A673 (cell line): Measurements from ENCODE around the gene BICD2. TPM values are rescaled to one million over a fixed set of nuclear protein-coding genes. Genes with fewer than 3 reads are reported as not detected.
"Not testable (repeated sequence)": the region's sequence is repeated elsewhere in the genome, so short reads cannot be mapped to it uniquely, and the experiment has no call there.

Experiments
- BruUV-seq: library from RNA; stranded (reverse); fragments of 400-500 nt; replicated peaks from 2 replicates; lab custom pipeline; 2021; lab: Mats Ljungman, UMichigan
- CTCF ChIA-PET: fragments of 300-600 bp; sonication (Branson Sonifier 250); formaldehyde crosslinking; loops from one replicate; lab custom pipeline; 2022; ENCODE audit warnings: antibody characterized with exemption; lab: Charles Lee
- POLR2A ChIA-PET: fragments of 300-600 bp; sonication (Branson Sonifier 250); formaldehyde crosslinking; loops from one replicate; lab custom pipeline; 2022; ENCODE audit warnings: antibody characterized with exemption; ENCODE audit not compliant: low non-redundant PET; lab: Charles Lee
- DNase-seq: peaks from one replicate; pipeline ENCODE4 v3.0.0-alpha.2; 2015; ENCODE audit warnings: low spot score
- H3K27ac ChIP-seq: fragments of 200-600 bp; sonication (generic); 2 replicates; pipeline ENCODE4 v1.5.1; 2016; ENCODE audit warnings: mixed run types, low read depth, mild to moderate bottlenecking, mixed read lengths, antibody characterized with exemption, low read length; ENCODE audit not compliant: poor library complexity, severe bottlenecking
- H3K27me3 ChIP-seq: fragments of 200-600 bp; sonication (generic); replicated peaks from 2 replicates; pipeline ENCODE4 v1.6.1; 2017; ENCODE audit warnings: mixed run types, low read depth, mild to moderate bottlenecking, mixed read lengths, antibody characterized with exemption, low read length; ENCODE audit not compliant: insufficient read depth, poor library complexity
- H3K36me3 ChIP-seq: fragments of 200-600 bp; sonication (generic); 2 replicates; pipeline ENCODE4 v1.6.1; 2016; ENCODE audit warnings: mixed run types, mild to moderate bottlenecking, mixed read lengths, antibody characterized with exemption, low read length; ENCODE audit not compliant: insufficient read depth, poor library complexity, severe bottlenecking
- H3K4me1 ChIP-seq: fragments of 200-600 bp; sonication (generic); 2 replicates; pipeline ENCODE4 v1.6.1; 2017; ENCODE audit warnings: mixed run types, mild to moderate bottlenecking, mixed read lengths, antibody characterized with exemption, low read length; ENCODE audit not compliant: insufficient read depth, poor library complexity, severe bottlenecking
- H3K4me3 ChIP-seq: fragments of 200-600 bp; sonication (generic); 2 replicates; pipeline ENCODE4 v1.5.1; 2016; ENCODE audit warnings: low read depth, mixed run types, mild to moderate bottlenecking, mixed read lengths, low read length; ENCODE audit not compliant: poor library complexity, severe bottlenecking
- H3K9me3 ChIP-seq: fragments of 200-600 bp; sonication (generic); 2 replicates; pipeline ENCODE4 v1.6.1; 2016; ENCODE audit warnings: mixed run types, low read depth, mild to moderate bottlenecking, mixed read lengths, antibody characterized with exemption, low read length; ENCODE audit not compliant: poor library complexity, severe bottlenecking
- CTCF ChIP-seq: fragments of 300-800, 200-600 bp; sonication (generic); conservative IDR thresholded peaks from 2 replicates; pipeline ENCODE4 v1.5.1; 2017; ENCODE audit warnings: low read depth, mild to moderate bottlenecking, antibody characterized with exemption, low read length, moderate library complexity, mixed read lengths
- EZH2 ChIP-seq: fragments of 200-600 bp; sonication (generic); IDR thresholded peaks from 2 replicates; pipeline ENCODE4 v1.6.1; 2017; ENCODE audit warnings: borderline replicate concordance, low read depth, mild to moderate bottlenecking, mixed read lengths, antibody characterized with exemption, low read length; ENCODE audit not compliant: poor library complexity, severe bottlenecking
- intact Hi-C: fragments of 100-400 bp; cut with micrococcal nuclease; formaldehyde crosslinking; loops from one replicate; pipeline ENCODE4 v1.10.0; 2022; ENCODE audit not compliant: unreplicated experiment
- total RNA-seq: library from RNA; stranded (reverse); gene quantifications from 2 replicates; pipeline ENCODE4 v1.2.3, GENCODE V29; 2021

Gene BICD2
- total RNA-seq, 1 experiment from 2014 or later = 47.8 TPM

GRCh38 chr9:92770360-92770995 is 5.8 kb upstream of the BICD2 start:
- H3K4me1 ChIP-seq = peaks cover 8% of the 10 kb centered on the region
- H3K27ac ChIP-seq = no peak overlapping the region
- CTCF ChIA-PET = no interaction called here
- DNase-seq = peak; percentile 49
- no peaks in the 10 kb centered on the region for H3K36me3 ChIP-seq
- TF ChIP-seq EZH2 (no peak), CTCF (no peak)
- intact Hi-C loops = no loop called here
- no peaks in the 10 kb centered on the region for H3K27me3 ChIP-seq
- H3K9me3 ChIP-seq = no peaks in the 10 kb centered on the region
- H3K4me3 ChIP-seq = no peak overlapping the region
- no TSS peak for BruUV-seq
- POLR2A ChIA-PET = no interaction called here

- DNase-seq = no peak
- Histone ChIP-seq H3K9me3 (no peaks in the 10 kb centered on the region), H3K4me3 (no peak overlapping the region), H3K4me1 (peaks cover 8% of the 10 kb centered on the region), H3K27me3 (no peaks in the 10 kb centered on the region), H3K36me3 (no peaks in the 10 kb centered on the region), H3K27ac (no peak overlapping the region)
- no TSS peak for BruUV-seq
- ChIA-PET CTCF (no interaction called here), POLR2A (no interaction called here)
- TF ChIP-seq CTCF (no peak), EZH2 (no peak)
- intact Hi-C loops = no loop called here
Measured at GRCh38 chr9:92769990-92770359, 5.3 kb upstream of the BICD2 start.

GRCh38 chr9:92769286-92769685 is 4.7 kb upstream of the BICD2 start:
- Histone ChIP-seq H3K36me3 (no peaks in the 10 kb centered on the region), H3K9me3 (no peaks in the 10 kb centered on the region), H3K27me3 (no peaks in the 10 kb centered on the region), H3K4me1 (peaks cover 8% of the 10 kb centered on the region), H3K27ac (no peak overlapping the region), H3K4me3 (no peak overlapping the region)
- intact Hi-C loops = no loop called here
- CTCF ChIA-PET = no interaction called here
- no TSS peak for BruUV-seq
- POLR2A ChIA-PET = no interaction called here
- no peak for DNase-seq
- TF ChIP-seq CTCF (no peak), EZH2 (no peak)

DNA sequence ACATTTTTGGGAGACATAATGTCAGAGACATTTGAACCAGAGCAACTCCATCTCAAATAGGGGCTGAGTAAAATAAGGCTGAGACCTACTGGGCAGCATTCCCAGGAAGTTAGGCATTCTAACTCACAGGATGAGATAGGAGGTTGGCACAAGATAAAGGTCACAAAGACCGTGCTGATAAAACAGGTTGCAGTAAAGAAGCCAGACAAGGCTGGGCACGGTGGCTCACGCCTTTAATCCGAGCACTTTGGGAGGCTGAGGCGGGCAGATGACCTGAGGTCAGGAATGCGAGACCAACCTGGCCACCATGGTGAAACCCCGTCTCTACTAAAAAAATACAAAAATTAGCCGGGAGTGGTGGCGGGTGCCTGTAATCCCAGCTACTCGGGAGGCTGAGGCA is 4.2 kb upstream of the BICD2 start:
- H3K9me3 ChIP-seq, H3K4me1 ChIP-seq, H3K27me3 ChIP-seq, DNase-seq, H3K27ac ChIP-seq, H3K36me3 ChIP-seq, intact Hi-C loops, POLR2A ChIA-PET, BruUV-seq, H3K4me3 ChIP-seq, CTCF ChIA-PET: not testable (repeated sequence)
